HEK293T (cell line): ENCODE measurements around the gene GLRA3.

Source experiments
- ARNT ChIP-seq: fragments of 450-650 bp; IDR thresholded peaks from 2 replicates; pipeline ENCODE4 v1.6.1; 2017; ENCODE audit warnings: mild to moderate bottlenecking
- ELF4 ChIP-seq: fragments of 450-650 bp; IDR thresholded peaks from 2 replicates; pipeline ENCODE4 v1.6.1; 2017; ENCODE audit warnings: antibody characterized with exemption
- FOXK2 ChIP-seq: fragments of 450-650 bp; IDR thresholded peaks from 2 replicates; pipeline ENCODE4 v1.6.1; 2016; ENCODE audit warnings: mild to moderate bottlenecking
- NFRKB ChIP-seq: fragments of 450-650 bp; IDR thresholded peaks from 2 replicates; pipeline ENCODE4 v1.6.1; 2016; ENCODE audit warnings: mild to moderate bottlenecking, moderate library complexity
- PKNOX1 ChIP-seq: fragments of 450-650 bp; IDR thresholded peaks from 2 replicates; pipeline ENCODE4 v1.6.1; 2016
- SP1 ChIP-seq: fragments of 450-650 bp; IDR thresholded peaks from 2 replicates; pipeline ENCODE4 v1.6.1; 2017

- TF ChIP-seq ARNT (no peak), ELF4 (no peak), SP1 (no peak), NFRKB (no peak), PKNOX1 (no peak), FOXK2 (no peak)
Measured at GRCh38 chr4:174813292-174813691, 15.8 kb downstream of the GLRA3 start.
